ENCODE results near the gene UBLCP1. TPM values are rescaled to one million over a fixed set of nuclear protein-coding genes. Genes with fewer than 3 reads are reported as not detected.

Gene UBLCP1
- total and polyA plus RNA-seq, 2 of the 13 experiments (the other 11 are each of a cell fraction or from before 2014, with no cell fraction given) = 6.5 to 12.6 TPM

- TF ChIP-seq ZNF138 (CRISPR knock-in tag; IDR thresholded peaks at IDR 0.05; ENCODE audit: low read depth) = peak; percentile 26; the same call in 1 of the 2 replicates
- TF ChIP-seq TBX3 (IDR thresholded peaks at IDR 0.05; ENCODE audit: borderline replicate concordance) = no peak
- 0 out of 2 replicates have a peak, but pooled peaks have one; percentile 44 for TF ChIP-seq FLYWCH1 (CRISPR knock-in tag; IDR thresholded peaks at IDR 0.05)
- TF ChIP-seq MLXIP (CRISPR knock-in tag; IDR thresholded peaks at IDR 0.05; ENCODE audit: borderline replicate concordance) = no peak
- TF ChIP-seq ZSCAN20 (CRISPR knock-in tag; IDR thresholded peaks at IDR 0.05; ENCODE audit: borderline replicate concordance) = no peak
- TF ChIP-seq ZNF572 (CRISPR knock-in tag; IDR thresholded peaks at IDR 0.05) = 0 out of 2 replicates have a peak, but pooled peaks have one; percentile 55
- TF ChIP-seq SOX6 (IDR thresholded peaks at IDR 0.05) = no peak
- peak; percentile 54; the same call in 1 of the 2 replicates for TF ChIP-seq SOX6 (CRISPR knock-in tag; IDR thresholded peaks at IDR 0.05)
- TF ChIP-seq MAZ (IDR thresholded peaks at IDR 0.05; ENCODE audit: borderline replicate concordance, low read depth, low read length) = no peak
- peak; percentile 65 for TF ChIP-seq MAZ (CRISPR knock-in tag; IDR thresholded peaks at IDR 0.05; ENCODE audit: low read depth)
- TF ChIP-seq RBFOX2 (IDR thresholded peaks at IDR 0.05; ENCODE audit: low read depth, low read length) = peak; percentile 91
- no peak for TF ChIP-seq ZBTB33 (CRISPR knock-in tag; IDR thresholded peaks at IDR 0.05)
- peak; percentile 72; the same call in 1 of the 2 replicates for TF ChIP-seq TERF1 (CRISPR knock-in tag; IDR thresholded peaks at IDR 0.05)
- TF ChIP-seq ZNF75D (CRISPR knock-in tag; IDR thresholded peaks at IDR 0.05; ENCODE audit: borderline replicate concordance) = peak; percentile 62; the same call in 1 of the 2 replicates
- TF ChIP-seq SNAPC4 (CRISPR knock-in tag; IDR thresholded peaks at IDR 0.05) = no peak
- TF ChIP-seq NR2F2 (IDR thresholded peaks at IDR 0.05; ENCODE audit: borderline replicate concordance, low read depth) = no peak; the same call in 1 of the 2 replicates
- TF ChIP-seq ZNF850 (CRISPR knock-in tag; conservative IDR thresholded peaks at IDR 0.05) = no peak
- no peak; the same call in 1 of the 2 replicates for TF ChIP-seq HIVEP1 (CRISPR knock-in tag; IDR thresholded peaks at IDR 0.05)
These were observed at the start of gene UBLCP1 (continued) for GRCh38 chr5:159262859-159263568.
